GM18526 (cell line): ENCODE measurements around the gene SPEN.

Experiments
- POLR2A ChIP-seq: IDR thresholded peaks from 3 replicates; pipeline ENCODE4 v1.6.1; 2011; ENCODE audit not compliant: insufficient read length; ENCODE audit errors: extremely low read depth

SPEN gene

DNA sequence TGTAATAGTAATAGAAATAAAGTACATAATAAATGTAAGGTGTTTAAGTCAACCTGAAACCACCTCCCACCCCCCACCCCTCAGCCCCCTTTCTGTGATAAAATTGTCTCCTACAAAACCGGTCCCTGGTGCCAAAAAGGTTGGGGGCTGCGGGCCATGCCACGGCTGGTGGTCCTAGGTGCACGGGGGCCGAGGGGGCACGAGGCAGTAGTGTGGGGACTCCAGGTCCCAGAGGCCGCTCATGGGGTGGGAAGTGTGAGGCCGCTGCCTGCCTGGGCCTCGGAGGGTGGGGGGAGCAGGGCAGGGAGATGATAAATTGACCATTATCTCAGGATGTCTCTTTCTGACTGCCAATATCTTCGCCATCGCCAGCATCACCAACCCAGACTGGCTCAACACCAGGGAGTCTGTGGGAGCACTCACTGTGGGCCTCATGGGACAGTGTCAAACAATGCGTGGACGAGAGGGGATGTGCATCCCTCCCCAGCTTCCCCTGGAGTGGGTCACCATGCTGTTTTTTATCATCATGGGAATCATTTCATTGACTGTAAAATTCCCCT lies 121.9 kb downstream of the SPEN start:
- no peak for TF ChIP-seq POLR2A

DNA sequence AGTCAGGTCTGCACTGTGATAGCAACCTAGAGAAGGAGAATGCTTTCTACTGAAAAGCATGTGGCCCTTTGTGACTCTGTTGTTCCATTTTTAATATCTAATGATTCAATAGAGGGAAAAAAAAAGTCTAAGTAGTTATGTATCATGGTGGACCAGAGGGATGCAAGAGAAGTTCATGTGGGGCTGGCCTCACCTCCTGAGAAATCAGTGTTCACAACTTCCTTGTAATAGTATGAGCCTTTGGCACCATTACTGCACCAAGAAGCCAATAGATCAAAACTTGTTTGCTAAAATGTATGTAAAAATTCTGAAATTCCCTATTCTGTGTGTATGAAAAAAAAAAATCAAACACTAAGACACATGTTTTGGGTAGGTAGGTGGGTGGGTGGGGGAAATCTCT lies 123.4 kb downstream of the SPEN start:
- no peak for TF ChIP-seq POLR2A

DNA sequence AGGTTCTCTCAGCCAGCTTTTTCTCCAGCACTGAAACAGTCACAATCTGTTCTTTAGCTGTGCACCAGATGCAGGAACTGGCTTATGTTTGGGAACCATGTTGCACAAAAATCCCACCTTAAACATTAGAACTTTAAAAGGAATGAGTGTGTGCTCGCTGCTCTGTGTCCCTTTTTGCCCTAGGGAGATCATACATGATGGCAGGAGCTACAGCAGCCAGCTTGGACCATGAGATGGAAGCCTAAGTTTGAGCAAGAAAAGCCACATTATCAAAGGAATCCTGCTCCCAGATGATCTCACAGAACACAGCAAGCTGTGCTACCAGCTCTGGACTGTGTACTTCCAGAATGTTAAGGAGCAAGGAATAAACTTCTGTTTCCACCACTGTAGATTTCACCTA lies 124.9 kb downstream of the SPEN start:
- no peak for TF ChIP-seq POLR2A

DNA sequence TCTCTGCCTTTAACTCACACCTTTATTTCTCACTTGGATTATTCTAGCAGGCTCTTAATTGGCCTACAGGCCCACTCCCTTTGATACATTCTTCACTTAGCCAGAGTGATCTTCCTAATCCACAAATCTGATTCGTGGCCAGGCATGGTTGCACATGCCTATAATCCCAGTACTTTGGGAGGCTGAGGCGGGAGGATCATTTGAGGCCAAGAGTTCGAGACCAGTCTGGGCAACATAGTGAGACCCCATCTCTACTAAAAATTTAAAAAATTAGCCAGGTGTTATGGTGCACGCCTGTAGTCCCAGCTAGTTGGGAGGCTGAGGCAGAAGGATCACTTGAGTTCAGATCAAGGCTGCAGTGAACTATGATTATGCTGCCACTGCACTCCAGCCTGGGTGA lies 126.3 kb downstream of the SPEN start:
- TF ChIP-seq POLR2A: no peak

DNA sequence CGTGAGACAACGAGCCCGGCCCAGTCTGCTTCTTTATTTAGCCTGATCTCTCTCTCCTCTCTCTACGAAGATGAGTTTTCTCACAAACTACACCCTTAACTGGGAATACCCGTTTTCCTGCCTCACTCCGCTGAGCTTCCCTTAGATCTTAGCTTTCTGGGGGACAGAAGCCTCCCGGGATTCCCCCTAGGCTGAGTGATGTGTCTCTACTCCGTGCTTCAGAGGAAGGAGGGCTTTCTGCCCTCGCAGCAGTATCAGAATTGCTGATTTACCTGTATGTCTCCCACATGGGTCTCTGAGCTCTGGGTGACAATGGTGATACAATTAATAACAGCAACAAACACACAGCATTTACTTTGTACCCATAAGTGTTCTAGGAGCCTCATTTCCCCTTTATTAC lies 127.3 kb downstream of the SPEN start:
- TF ChIP-seq POLR2A: no peak

DNA sequence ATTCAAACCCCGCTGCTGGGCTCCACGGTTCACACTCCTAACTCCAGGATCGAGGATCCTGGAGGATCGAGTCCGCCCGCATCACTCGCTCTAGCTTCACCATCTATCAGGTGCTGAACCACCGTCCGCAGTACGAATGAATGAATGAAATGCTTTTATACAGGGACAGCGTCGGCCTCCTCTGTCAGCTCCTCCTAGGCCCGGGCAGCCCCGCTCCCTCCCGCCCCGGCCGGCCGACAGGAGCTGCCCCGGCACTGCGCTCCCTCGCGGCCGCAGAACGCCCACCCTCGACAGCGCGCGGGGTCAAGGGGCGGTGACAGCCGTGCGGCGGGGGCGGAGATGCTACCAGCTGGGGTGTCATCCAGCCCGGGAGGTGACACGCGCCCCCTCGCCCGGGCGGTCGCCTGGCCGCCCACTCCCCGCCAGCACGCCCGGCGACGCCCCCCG lies 127.9 kb downstream of the SPEN start:
- peak; percentile 20 for TF ChIP-seq POLR2A

DNA sequence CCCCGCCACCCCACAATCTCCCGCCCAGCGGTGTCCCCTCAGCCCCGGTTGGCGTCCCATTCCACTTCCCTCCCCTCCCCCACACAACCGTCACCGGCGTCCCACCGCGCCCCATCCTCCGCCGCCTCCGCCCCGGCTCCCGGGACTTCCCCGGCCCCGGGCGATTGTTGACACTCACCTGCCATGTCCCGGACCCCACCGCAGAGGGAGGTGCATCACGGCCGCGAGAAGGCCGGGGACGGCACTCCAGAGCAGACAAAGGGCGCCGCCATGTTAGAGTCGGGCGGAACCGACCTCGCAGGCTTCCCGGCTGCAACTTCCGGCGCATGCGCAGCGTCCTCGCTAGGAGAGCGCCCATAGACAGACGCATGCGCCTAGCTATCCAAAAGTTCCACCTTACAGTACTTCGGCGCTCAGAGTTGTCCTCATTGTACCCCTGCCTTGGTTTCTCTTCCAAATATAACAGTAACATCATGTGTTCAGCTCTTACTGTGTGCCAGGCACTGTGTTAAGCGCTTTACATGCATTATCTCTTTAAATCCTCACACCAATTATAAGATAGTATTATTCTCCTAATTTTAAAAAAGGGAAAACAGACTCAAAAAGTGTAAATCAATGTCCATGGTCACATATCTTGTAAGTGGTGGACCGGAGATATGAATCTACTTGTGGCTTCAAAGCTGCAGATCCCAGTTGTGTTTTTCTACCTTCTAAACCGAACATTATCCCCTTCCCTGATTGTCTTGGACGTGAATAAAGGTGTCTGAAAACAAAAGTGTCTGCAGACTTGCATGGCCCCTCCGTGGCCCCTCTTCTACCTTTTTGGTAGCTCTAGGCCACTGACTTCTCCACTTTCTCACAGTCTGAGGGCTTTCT lies 128.5 kb downstream of the SPEN start, which contains the start of gene ZBTB17:
Gene ZBTB17 (minus strand): TSS at position 297 of the 876 bp plus-strand sequence. CDS start 27,606 bp downstream, outside the sequence.
- peak; percentile 45 for TF ChIP-seq POLR2A

DNA sequence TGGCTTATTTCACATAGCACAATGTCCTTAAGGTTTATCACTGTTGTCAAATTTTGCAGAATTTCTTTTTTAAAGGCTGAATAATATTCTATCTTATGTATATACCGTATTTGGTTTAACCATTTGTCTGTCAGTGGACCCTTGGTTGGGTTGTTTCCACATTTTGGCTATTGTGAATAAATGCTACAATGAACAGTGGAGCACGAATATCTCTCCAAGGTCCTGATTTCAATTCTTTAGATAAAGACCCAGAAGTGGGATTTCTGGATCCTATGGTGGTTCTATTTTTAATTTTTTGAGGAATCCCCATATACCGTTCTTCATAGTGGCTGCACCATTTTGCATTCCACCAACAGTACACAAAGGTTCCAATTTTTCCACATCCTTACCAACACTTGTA lies 134.2 kb downstream of the SPEN start:
- TF ChIP-seq POLR2A: no peak

DNA sequence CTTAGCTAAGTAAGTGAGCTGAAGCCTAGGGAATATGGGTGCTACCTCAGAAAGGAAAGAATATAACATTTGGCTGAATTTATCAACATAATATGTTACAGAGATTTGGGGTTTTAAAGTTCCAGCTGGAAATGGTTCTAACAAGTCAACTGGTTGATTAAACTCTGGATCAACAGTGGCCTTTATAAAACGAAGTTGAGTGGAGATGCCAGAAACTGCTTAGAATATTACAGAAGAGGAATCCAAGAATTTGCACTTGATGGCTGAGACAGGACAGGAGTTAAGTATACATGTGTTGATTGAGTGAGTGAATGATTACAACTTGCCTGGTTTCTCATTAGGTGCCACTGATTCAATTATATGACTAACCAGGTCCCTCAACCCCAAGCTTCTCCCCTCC lies 135.8 kb downstream of the SPEN start:
- TF ChIP-seq POLR2A: no peak

DNA sequence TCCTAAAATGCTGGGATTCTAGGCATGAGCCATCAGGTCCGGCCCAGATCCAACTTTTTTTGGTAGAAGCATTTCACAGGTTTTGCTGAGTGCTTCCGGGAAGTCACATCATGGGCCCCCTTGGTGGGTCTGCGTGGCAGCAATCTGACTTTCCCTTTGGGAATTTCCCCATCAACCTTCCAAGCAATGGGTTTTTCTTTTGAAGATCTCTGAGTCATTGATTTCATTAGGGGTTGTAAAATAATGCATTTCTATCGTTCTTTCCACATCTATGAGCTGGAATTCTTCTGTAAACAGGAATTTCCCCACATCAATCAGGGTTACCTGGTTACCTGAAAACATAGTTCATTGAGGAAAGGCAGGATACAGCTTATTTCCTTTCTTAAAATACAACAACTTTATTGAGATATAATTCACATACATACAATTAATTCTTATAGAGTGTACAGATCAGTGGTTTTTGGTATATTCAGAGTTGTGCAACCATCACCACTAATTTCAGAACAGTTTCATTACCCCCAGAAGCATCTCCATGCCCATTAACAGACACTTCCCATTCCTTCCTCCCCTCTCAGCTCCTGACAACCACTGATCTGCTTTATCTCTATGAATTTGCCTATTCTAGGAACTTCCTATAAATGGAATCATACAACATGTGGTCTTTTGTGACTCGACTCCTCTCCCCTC lies 138.2 kb downstream of the SPEN start:
- TF ChIP-seq POLR2A: no peak

DNA sequence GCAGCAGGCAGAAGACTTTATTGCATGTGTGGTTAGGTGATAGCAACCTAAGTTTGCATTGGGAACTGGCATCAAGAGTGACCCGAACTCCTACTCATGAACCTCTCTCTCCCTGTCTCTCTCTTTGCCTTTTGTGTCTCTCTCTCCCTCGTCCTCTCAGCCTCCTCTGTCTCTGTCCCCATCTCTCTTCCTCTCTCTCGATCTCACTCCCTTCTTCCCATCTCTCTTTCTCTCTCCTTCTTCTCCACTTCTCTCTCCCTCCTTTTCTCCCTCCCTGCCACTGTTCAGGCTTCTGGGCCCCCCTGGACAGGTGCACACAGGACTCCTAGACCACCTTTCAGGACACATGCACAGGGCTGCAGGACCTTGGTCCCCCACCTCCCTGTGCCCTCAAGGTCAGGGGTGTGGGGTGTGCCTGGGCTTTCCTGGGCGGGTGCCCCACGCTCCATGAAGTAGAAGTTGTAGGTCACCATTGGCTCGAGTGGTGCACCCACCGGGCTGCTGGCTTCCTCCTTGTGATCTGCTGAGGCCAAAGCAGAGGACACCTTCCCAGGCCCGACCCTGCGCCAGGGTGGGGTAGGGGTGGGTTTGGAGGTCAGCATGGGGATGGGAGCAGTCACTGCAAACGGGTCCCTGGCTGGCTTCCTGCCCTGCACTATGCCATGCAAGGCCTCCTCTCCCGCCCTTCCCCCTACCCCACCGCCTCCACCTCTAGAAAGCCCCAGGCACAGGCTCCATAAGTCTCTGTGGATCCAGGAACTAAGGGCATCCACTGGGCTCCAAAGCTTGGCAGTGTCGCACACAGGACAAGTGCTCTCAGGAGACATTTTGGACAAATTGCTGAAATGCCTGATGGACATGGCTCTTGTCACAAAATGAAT lies 141.6 kb downstream of the SPEN start:
- no peak for TF ChIP-seq POLR2A

DNA sequence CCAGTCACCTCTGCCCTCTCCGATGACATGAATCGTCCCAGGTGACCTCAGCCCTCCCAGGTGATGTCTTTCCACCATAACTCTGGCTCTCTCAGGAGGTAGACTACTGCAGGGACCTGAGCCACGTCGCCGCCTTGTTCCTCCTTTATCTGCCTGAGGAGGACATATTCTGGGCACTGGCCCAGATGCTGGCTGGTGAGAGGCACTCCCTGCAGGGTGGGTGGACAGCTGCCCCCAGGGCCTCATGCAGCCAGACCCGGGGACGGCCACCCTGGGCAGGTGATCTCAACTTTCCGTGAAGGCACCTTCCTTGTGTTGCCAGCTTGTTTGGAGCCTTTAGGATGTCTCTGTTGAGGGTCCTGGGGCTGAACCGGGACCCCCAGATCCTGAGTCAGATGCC lies 142.3 kb downstream of the SPEN start:
- no peak for TF ChIP-seq POLR2A
